GM23338 (cell line): ENCODE measurements around the gene LAT. TPM values are rescaled to one million over a fixed set of nuclear protein-coding genes. Genes with fewer than 3 reads are reported as not detected.
A peak's percentile ranks its signal among the peaks of the same experiment; 100 is the strongest.

ENCODE experiments used
- ATAC-seq: fragments of 200-7000 bp; cut with Tn5 transposase; 3 replicates; pipeline ENCODE4 v1.9.1; 2020
- DNase-seq: peaks from one replicate; pipeline ENCODE4 v3.0.0-alpha.2; 2015; ENCODE audit warnings: low spot score
- H2AFZ ChIP-seq: fragments of 200-600 bp; sonication (generic); 2 replicates; pipeline ENCODE4 v1.8.0; 2016; ENCODE audit warnings: antibody characterized with exemption, mild to moderate bottlenecking, moderate library complexity
- H3F3A ChIP-seq: fragments of 200-600 bp; sonication (generic); replicated peaks from 2 replicates; pipeline ENCODE4 v1.8.0; 2017; ENCODE audit warnings: antibody characterized with exemption, mixed run types, low read depth
- H3K27ac ChIP-seq: fragments of 200-600 bp; sonication (generic); 2 replicates; pipeline ENCODE4 v1.6.1; 2016; ENCODE audit warnings: low read depth
- H3K27me3 ChIP-seq: fragments of 200-600 bp; sonication (generic); 2 replicates; pipeline ENCODE4 v1.8.0; 2016; ENCODE audit warnings: mild to moderate bottlenecking, mixed run types, moderate library complexity; ENCODE audit not compliant: insufficient read depth
- H3K36me3 ChIP-seq: fragments of 200-600 bp; sonication (generic); 2 replicates; pipeline ENCODE4 v1.8.0; 2016; ENCODE audit warnings: mild to moderate bottlenecking; ENCODE audit not compliant: insufficient read depth
- H3K4me1 ChIP-seq: fragments of 200-600 bp; sonication (generic); 2 replicates; pipeline ENCODE4 v1.8.0; 2016; ENCODE audit warnings: mild to moderate bottlenecking, moderate library complexity; ENCODE audit not compliant: insufficient read depth
- H3K4me2 ChIP-seq: fragments of 200-600 bp; sonication (generic); 2 replicates; pipeline ENCODE4 v1.7.1; 2017; ENCODE audit warnings: mixed run types
- H3K4me3 ChIP-seq: fragments of 200-600 bp; sonication (generic); 2 replicates; pipeline ENCODE4 v1.6.1; 2016; ENCODE audit warnings: mixed run types
- H3K79me2 ChIP-seq: fragments of 200-600 bp; sonication (generic); replicated peaks from 2 replicates; pipeline ENCODE4 v1.8.0; 2017; ENCODE audit warnings: mild to moderate bottlenecking; ENCODE audit not compliant: insufficient read depth
- H3K9me2 ChIP-seq: fragments of 200-600 bp; sonication (generic); 2 replicates; pipeline ENCODE4 v1.8.0; 2017; ENCODE audit not compliant: insufficient read depth
- H4K20me1 ChIP-seq: fragments of 200-600 bp; sonication (generic); replicated peaks from 2 replicates; pipeline ENCODE4 v1.8.0; 2017; ENCODE audit warnings: mild to moderate bottlenecking; ENCODE audit not compliant: insufficient read depth
- H3K27ac Mint-ChIP-seq: 2 replicates; pipeline ENCODE4 v1.8.0; 2020; ENCODE audit warnings: inconsistent platforms, mild to moderate bottlenecking, moderate library complexity, mixed read lengths
- H3K27me3 Mint-ChIP-seq: 3 replicates; pipeline ENCODE4 v1.8.0; 2022; ENCODE audit warnings: low read depth, mild to moderate bottlenecking, moderate library complexity, mixed read lengths, inconsistent platforms; ENCODE audit not compliant: insufficient read depth, poor library complexity
- H3K36me3 Mint-ChIP-seq: 3 replicates; pipeline ENCODE4 v1.8.0; 2021; ENCODE audit warnings: low read depth, mild to moderate bottlenecking, inconsistent platforms, moderate library complexity, mixed read lengths
- H3K4me1 Mint-ChIP-seq: 3 replicates; pipeline ENCODE4 v1.8.0; 2020; ENCODE audit warnings: mild to moderate bottlenecking, inconsistent platforms, mixed read lengths
- H3K4me3 Mint-ChIP-seq: 3 replicates; pipeline ENCODE4 v1.8.0; 2021; ENCODE audit warnings: moderate library complexity, mild to moderate bottlenecking, inconsistent platforms, mixed read lengths
- H3K9me3 Mint-ChIP-seq: 3 replicates; pipeline ENCODE4 v1.8.0; 2020; ENCODE audit warnings: moderate library complexity, mild to moderate bottlenecking, inconsistent platforms, mixed read lengths
- CREB1 ChIP-seq: fragments of 250-450 bp; sonication (Bioruptor Pico); IDR thresholded peaks from 2 replicates; pipeline ENCODE4 v1.5.0; 2020; ENCODE audit warnings: low read depth, mild to moderate bottlenecking, moderate library complexity
- ETS1 ChIP-seq: IDR thresholded peaks from 2 replicates; pipeline ENCODE4 v1.6.1; 2016; ENCODE audit warnings: antibody characterized with exemption
- EZH2 ChIP-seq: fragments of 200-600 bp; sonication (generic); IDR thresholded peaks from one replicate; pipeline ENCODE4 v1.8.0; 2017; ENCODE audit warnings: antibody characterized with exemption, mild to moderate bottlenecking, low read depth; ENCODE audit not compliant: unreplicated experiment
- REST ChIP-seq: IDR thresholded peaks from one replicate; pipeline ENCODE4 v1.6.1; 2018; ENCODE audit warnings: antibody characterized with exemption; ENCODE audit not compliant: unreplicated experiment
- ZNF114 ChIP-seq: fragments of 250-450 bp; sonication (Bioruptor Pico); IDR thresholded peaks from 2 replicates; pipeline ENCODE4 v1.5.0; 2020; ENCODE audit warnings: mild to moderate bottlenecking, moderate library complexity
- ZNF462 ChIP-seq: fragments of 250-450 bp; sonication (Bioruptor Pico); IDR thresholded peaks from 2 replicates; pipeline ENCODE4 v1.5.0; 2020; ENCODE audit warnings: mild to moderate bottlenecking, moderate library complexity
- polyA plus RNA-seq: library from polyadenylated mRNA; unstranded; fragments of >200 nt; fragmentation: Nextera tagmentation; extraction: Ambion mirVana; gene quantifications from 2 replicates; pipeline ENCODE4 v1.2.1, GENCODE V29; 2016
- total RNA-seq: library from RNA; depleted of rRNA; stranded (reverse); fragments of >200 nt; shearing (Covaris generic); gene quantifications from 2 replicates; pipeline ENCODE4 v1.2.3, GENCODE V29; 2014

Gene LAT
- total and polyA plus RNA-seq, 2 experiments from 2014 or later = 2.2 to 2.4 TPM

- no peak for TF ChIP-seq ZNF462 (CRISPR knock-in tag)
- no peak for TF ChIP-seq ZNF114 (CRISPR knock-in tag)
- TF ChIP-seq CREB1 (CRISPR knock-in tag) = no peak
- no peak for TF ChIP-seq EZH2
- no peak for TF ChIP-seq ETS1
Measured at GRCh38 chr16:28946681-28947080, 38.2 kb upstream of the LAT start (continued).

GRCh38 chr16:28950648-28951409 lies 34.0 kb upstream of the LAT start, which contains the start of gene NFATC2IP:
Gene NFATC2IP (plus strand): TSS chr16:28950937. CDS start chr16:28951012, 75 bp downstream.
- H3K27me3 Mint-ChIP-seq = peaks cover 15% of the 10 kb centered on the region
- H2AFZ ChIP-seq = peak within 1 kb of the TSS; percentile 35
- peaks cover 47% of the 10 kb centered on the region for H3K36me3 Mint-ChIP-seq
- no peak for TF ChIP-seq REST
- peak; percentile 87 for TF ChIP-seq CREB1 (CRISPR knock-in tag)

More at GRCh38 chr16:28950648-28951409, 34.0 kb upstream of the LAT start, which contains the start of gene NFATC2IP:
- DNase-seq (peak; percentile 100), ATAC-seq (peak; percentile 97)
- Mint-ChIP-seq H3K4me3 (peak within 1 kb of the TSS; percentile 97), H3K27ac (peak within 1 kb of the TSS; percentile 93), H3K4me1 (peaks cover 12% of the 10 kb centered on the region; the same call in 2 of the 3 replicates), H3K9me3 (no peaks in the 10 kb centered on the region)
- Histone ChIP-seq H3K27ac (peak within 1 kb of the TSS; percentile 56), H4K20me1 (no peaks in the 10 kb centered on the region; the same call in 1 of the 2 replicates), H3K79me2 (peaks cover 31% of the 10 kb centered on the region), H3K27me3 (no peaks in the 10 kb centered on the region), H3F3A (no peaks in the 10 kb centered on the region; the same call in 1 of the 2 replicates), H3K36me3 (peaks cover 36% of the 10 kb centered on the region), H3K9me2 (no peaks in the 10 kb centered on the region), H3K4me1 (peaks cover 4% of the 10 kb centered on the region; the same call in 1 of the 2 replicates), H3K4me2 (peak within 1 kb of the TSS; percentile 95), H3K4me3 (peak within 1 kb of the TSS; percentile 79)
